Left renal pelvis (tissue), 4 donors: ENCODE measurements around the gene GALM. TPM values are rescaled to one million over a fixed set of nuclear protein-coding genes. Genes with fewer than 3 reads are reported as not detected.
"Not testable (repeated sequence)": the region's sequence is repeated elsewhere in the genome, so short reads cannot be mapped to it uniquely, and the experiment has no call there.

Source experiments
- DNase-seq, 4 donors: peaks; one replicate each; pipeline ENCODE4 v3.0.0-alpha.2; 2013; ENCODE audit warnings: low read depth in 4 of 4, low spot score in 3 of 4
- polyA plus RNA-seq, 4 donors: library from polyadenylated mRNA; unstranded; fragments of 120-200 nt; gene quantifications; one replicate each; pipeline ENCODE4 v1.2.1, GENCODE V29; 2013; ENCODE audit not compliant: insufficient read length in 4 of 4

Gene GALM
- polyA plus RNA-seq, 4 donors: 21.1 to 62.7 (median 54.6) TPM

- no peak for DNase-seq
Measured at GRCh38 chr2:38708900-38709566, 43.1 kb downstream of the GALM start.

GRCh38 chr2:38709567-38710194 is 43.8 kb downstream of the GALM start:
- no peak for DNase-seq

- no peak for DNase-seq
Measured at GRCh38 chr2:38711558-38711957, 45.6 kb downstream of the GALM start.

- no peak for DNase-seq
Measured at GRCh38 chr2:38712413-38712812, 46.5 kb downstream of the GALM start.

GRCh38 chr2:38712871-38713270 is 47.0 kb downstream of the GALM start:
- DNase-seq: no peak

GRCh38 chr2:38713338-38713737 is 47.4 kb downstream of the GALM start:
- no peak for DNase-seq

GRCh38 chr2:38714941-38715340 is 49.0 kb downstream of the GALM start:
- DNase-seq: not testable (repeated sequence)

GRCh38 chr2:38716185-38716584 is 50.3 kb downstream of the GALM start:
- DNase-seq: no peak

GRCh38 chr2:38718601-38719000 is 52.7 kb downstream of the GALM start:
- DNase-seq: no peak

- no peak for DNase-seq
Measured at GRCh38 chr2:38719706-38720105, 53.8 kb downstream of the GALM start.

- DNase-seq: no peak
Measured at GRCh38 chr2:38720613-38721241, 54.8 kb downstream of the GALM start.

- no peak for DNase-seq
Measured at GRCh38 chr2:38722271-38723061, 56.6 kb downstream of the GALM start.

GRCh38 chr2:38723173-38723572 is 57.3 kb downstream of the GALM start:
- no peak for DNase-seq

GRCh38 chr2:38727661-38728060 is 61.7 kb downstream of the GALM start:
- DNase-seq: no peak

- DNase-seq: no peak
Measured at GRCh38 chr2:38728694-38729093, 62.8 kb downstream of the GALM start.

- no peak for DNase-seq
Measured at GRCh38 chr2:38731090-38731489, 65.2 kb downstream of the GALM start.

- no peak for DNase-seq
Measured at GRCh38 chr2:38731684-38732221, 65.8 kb downstream of the GALM start.

- no peak for DNase-seq
Measured at GRCh38 chr2:38733300-38733971, 67.5 kb downstream of the GALM start.

GRCh38 chr2:38734299-38735058 is 68.6 kb downstream of the GALM start:
- no peak for DNase-seq

GRCh38 chr2:38735999-38736320 is 70.0 kb downstream of the GALM start:
- no peak for DNase-seq
